Body of pancreas (tissue), 4 donors: ENCODE measurements around the gene PNKP.

Source experiments
- POLR2A ChIP-seq, 3 donors: fragments of 450-650 bp; IDR thresholded peaks; one replicate each; pipeline ENCODE4 v1.6.1; 2016; ENCODE audit warnings: antibody characterized with exemption in 3 of 3, mild to moderate bottlenecking in 2 of 3
- TF ChIP-seq, protein P1 (sequence below), 7 experiments: fragments of 450-650 bp in 4 of 7; fragments of 200-600 bp in 3 of 7; sonication (generic) in 3 of 7; IDR thresholded peaks; one replicate each; pipeline ENCODE4 v1.5.1; 2016 to 2019; ENCODE audit warnings: antibody characterized with exemption in 7 of 7

DNA sequence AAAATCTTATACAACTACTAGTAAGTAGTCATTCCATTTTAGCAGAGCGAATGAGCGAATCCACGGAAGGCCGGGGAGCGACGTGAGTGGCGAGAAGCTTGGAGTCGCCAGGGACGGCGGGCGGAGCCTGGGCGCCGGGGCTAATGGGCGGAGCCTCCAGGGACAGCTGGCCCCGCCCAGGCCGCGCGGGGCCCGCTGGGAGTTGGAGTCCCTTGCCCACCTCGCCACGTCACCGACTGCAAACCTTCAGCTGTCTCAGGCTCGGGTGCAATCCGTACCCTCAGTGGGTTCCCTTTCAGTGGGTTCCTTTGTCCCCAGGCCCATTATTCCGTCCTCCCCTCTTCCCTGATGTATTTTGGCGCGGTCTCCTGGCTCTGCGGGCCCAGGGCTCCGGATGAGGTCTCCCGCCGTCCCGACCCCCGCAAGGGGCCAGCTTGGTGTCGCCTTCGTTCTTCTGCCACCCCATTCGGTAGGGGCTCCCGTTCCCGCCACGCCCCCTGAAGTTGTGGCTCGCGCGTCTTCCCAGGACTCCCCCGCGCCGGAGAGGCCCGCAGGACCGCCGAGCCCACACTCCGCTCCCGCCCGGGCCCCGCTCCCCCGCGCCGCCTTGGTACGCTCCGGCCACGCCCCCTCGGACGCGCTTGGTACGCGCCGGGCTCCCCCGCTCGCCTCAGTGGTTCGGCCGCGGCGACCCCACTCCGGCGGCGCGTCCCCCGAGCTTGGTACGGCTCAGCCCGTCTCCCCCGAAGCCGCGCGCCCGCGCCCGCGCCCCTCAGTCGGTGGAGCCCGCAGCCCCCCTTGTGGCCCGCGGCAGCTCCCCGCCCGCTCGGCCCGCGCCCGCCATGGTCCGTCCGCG lies 16.7 kb downstream of the PNKP start, which contains the start of gene PTOV1:
- TF ChIP-seq, protein P1, sequence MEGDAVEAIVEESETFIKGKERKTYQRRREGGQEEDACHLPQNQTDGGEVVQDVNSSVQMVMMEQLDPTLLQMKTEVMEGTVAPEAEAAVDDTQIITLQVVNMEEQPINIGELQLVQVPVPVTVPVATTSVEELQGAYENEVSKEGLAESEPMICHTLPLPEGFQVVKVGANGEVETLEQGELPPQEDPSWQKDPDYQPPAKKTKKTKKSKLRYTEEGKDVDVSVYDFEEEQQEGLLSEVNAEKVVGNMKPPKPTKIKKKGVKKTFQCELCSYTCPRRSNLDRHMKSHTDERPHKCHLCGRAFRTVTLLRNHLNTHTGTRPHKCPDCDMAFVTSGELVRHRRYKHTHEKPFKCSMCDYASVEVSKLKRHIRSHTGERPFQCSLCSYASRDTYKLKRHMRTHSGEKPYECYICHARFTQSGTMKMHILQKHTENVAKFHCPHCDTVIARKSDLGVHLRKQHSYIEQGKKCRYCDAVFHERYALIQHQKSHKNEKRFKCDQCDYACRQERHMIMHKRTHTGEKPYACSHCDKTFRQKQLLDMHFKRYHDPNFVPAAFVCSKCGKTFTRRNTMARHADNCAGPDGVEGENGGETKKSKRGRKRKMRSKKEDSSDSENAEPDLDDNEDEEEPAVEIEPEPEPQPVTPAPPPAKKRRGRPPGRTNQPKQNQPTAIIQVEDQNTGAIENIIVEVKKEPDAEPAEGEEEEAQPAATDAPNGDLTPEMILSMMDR (IDR thresholded peaks at IDR 0.05) = peak in 1 of 7 experiments; percentile 15
- TF ChIP-seq POLR2A (IDR thresholded peaks at IDR 0.05) = peak; percentile 80 to 89 (median 83)
